ENCODE measurements around the gene NAA80. TPM values are rescaled to one million over a fixed set of nuclear protein-coding genes. Genes with fewer than 3 reads are reported as not detected.
A peak's percentile ranks its signal among the peaks of the same experiment; 100 is the strongest.

Gene NAA80
- total RNA-seq, 3 donors from 2014 or later (not counting 1 experiment from before 2014, with no cell fraction given), result 22.2 to 30.3 (median 29.6) TPM

DNA sequence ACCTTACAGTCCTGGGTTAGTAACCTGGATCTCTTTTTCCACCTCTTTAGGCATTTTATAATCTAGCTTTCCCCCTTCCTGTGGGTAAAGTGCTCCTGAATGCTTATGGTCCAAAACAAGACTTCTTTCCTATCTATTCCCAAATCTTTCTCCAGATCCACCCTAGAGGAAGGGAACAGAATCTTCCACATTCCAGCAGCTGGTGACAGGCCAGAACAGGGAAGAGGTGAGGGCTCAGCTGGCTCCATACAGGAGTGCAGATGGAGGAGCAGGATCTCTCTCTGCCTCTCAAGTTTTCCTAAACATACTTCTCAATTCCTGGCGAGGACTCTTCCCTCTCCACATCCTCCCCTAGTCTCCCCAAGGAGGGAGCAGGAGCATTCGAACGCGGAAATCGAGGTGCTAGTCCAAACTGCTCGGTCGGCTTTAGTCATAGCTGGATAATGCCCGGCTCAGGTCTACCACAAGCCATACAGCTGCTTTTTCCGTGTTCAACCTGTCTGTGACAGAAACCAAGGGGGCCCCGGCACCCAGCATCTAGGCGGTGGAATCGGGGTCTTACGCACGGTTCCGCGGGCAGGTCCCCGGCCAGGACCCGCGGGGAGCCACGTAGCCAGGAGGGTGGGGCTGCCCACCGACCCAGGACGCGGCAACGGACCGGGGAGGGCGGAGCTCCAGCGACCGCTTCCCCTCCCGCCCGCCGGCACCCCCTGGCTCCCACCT is 37.4 kb upstream of the NAA80 start:
- WGBS (ENCODE audit: insufficient coverage), result 3% methylated on average over 31 of the region's 31 CpGs
- ATAC-seq (peak in 2 of 3 donors; percentile 1 to 4), DNase-seq (no peak)
- H3K4me1 Mint-ChIP-seq, result peaks cover 57 to 83% of the 10 kb centered on the region in 2 donors
- H3K36me3 Mint-ChIP-seq, result peaks cover 13% of the 10 kb centered on the region
- peak overlapping the region; percentile 93 to 96 for H3K27ac Mint-ChIP-seq
- peak overlapping the region; percentile 93 for H3K27ac ChIP-seq (ENCODE audit: low read length)
- intact Hi-C loops (cut with micrococcal nuclease), result loop anchor here (2.0 to 5.0 kb wide), 2 partner anchors 16 to 39 kb away; partner anchors contain the start of genes HYAL3 and NAA80
- TF ChIP-seq, protein P1, sequence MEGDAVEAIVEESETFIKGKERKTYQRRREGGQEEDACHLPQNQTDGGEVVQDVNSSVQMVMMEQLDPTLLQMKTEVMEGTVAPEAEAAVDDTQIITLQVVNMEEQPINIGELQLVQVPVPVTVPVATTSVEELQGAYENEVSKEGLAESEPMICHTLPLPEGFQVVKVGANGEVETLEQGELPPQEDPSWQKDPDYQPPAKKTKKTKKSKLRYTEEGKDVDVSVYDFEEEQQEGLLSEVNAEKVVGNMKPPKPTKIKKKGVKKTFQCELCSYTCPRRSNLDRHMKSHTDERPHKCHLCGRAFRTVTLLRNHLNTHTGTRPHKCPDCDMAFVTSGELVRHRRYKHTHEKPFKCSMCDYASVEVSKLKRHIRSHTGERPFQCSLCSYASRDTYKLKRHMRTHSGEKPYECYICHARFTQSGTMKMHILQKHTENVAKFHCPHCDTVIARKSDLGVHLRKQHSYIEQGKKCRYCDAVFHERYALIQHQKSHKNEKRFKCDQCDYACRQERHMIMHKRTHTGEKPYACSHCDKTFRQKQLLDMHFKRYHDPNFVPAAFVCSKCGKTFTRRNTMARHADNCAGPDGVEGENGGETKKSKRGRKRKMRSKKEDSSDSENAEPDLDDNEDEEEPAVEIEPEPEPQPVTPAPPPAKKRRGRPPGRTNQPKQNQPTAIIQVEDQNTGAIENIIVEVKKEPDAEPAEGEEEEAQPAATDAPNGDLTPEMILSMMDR (IDR thresholded peaks at IDR 0.05), result no peak
- H3K4me3 ChIP-seq (ENCODE audit: low read length), result peak overlapping the region; percentile 80
- no peaks in the 10 kb centered on the region for H3K27me3 Mint-ChIP-seq (ENCODE audit: low read depth in 2 of 2)
- H3K9me3 ChIP-seq (ENCODE audit: control insufficient read depth, insufficient read depth, low read length), result no peaks in the 10 kb centered on the region
- no peaks in the 10 kb centered on the region for H3K9me3 Mint-ChIP-seq
- H3K27me3 ChIP-seq (ENCODE audit: control insufficient read depth, insufficient read depth, low read length), result no peaks in the 10 kb centered on the region
- H3K36me3 ChIP-seq (ENCODE audit: control insufficient read depth, insufficient read depth, low read length), result peaks cover 21% of the 10 kb centered on the region
- H3K4me1 ChIP-seq (ENCODE audit: control insufficient read depth, insufficient read depth, low read length), result peaks cover 74% of the 10 kb centered on the region
- H3K4me3 Mint-ChIP-seq, result peak overlapping the region; percentile 98

DNA sequence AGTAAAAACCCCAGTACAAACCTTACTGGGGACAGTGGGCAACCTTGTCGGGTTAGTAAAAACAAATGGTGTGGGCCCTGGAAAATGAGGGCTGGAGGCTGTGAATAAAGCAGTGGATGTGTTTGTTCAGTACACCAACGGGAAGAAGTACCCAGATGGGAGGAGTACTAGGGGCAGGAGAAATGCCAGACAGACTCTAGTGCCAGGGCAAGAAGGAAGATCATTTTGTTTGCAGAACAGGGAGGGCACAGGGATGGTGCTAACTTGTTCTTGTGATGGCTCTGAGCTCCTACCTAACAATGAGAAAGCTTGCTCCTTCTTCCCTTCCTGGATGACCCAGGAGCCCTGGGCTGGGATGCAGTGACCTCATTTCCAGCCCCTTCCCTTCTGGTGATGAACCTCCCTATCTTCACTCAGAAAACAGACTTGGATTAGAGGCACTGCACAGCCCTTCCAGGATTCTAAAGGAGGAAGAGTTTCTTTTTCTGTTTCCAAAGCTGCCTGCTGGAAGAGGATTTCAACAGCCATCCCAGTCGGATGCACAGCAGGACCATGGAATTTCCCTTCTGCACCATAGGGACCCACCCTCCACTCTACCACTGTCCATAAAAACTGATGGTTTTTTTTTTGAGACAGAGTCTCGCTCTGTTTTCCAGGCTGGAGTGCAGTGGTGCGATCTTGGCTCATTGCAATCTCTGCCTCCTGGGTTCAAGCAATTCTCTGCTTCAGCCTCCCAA is 35.3 kb upstream of the NAA80 start:
- peaks cover 47 to 66% of the 10 kb centered on the region in 2 donors for H3K4me1 Mint-ChIP-seq
- H3K27me3 ChIP-seq (ENCODE audit: control insufficient read depth, insufficient read depth, low read length), result no peaks in the 10 kb centered on the region
- H3K9me3 Mint-ChIP-seq, result no peaks in the 10 kb centered on the region
- TF ChIP-seq, protein P1 (IDR thresholded peaks at IDR 0.05), result no peak
- H3K36me3 Mint-ChIP-seq, result peaks cover 9% of the 10 kb centered on the region
- peaks cover 43% of the 10 kb centered on the region for H3K36me3 ChIP-seq (ENCODE audit: control insufficient read depth, insufficient read depth, low read length)
- no peak for ATAC-seq
- H3K4me3 Mint-ChIP-seq, result peak overlapping the region; percentile 63
- DNase-seq, result no peak
- no peak overlapping the region for H3K4me3 ChIP-seq (ENCODE audit: low read length)
- peak overlapping the region; percentile 88 to 93 for H3K27ac Mint-ChIP-seq
- 80% methylated on average over 5 of the region's 5 CpGs for WGBS (ENCODE audit: insufficient coverage)
- peak overlapping the region; percentile 69 for H3K27ac ChIP-seq (ENCODE audit: low read length)
- H3K4me1 ChIP-seq (ENCODE audit: control insufficient read depth, insufficient read depth, low read length), result peaks cover 68% of the 10 kb centered on the region
- H3K27me3 Mint-ChIP-seq (ENCODE audit: low read depth in 2 of 2), result no peaks in the 10 kb centered on the region
- no peaks in the 10 kb centered on the region for H3K9me3 ChIP-seq (ENCODE audit: control insufficient read depth, insufficient read depth, low read length)
- intact Hi-C loops (cut with micrococcal nuclease), result loop anchor here (5.0 kb wide), 1 partner anchor 37 kb away; the partner anchor contains the start of genes HYAL3 and NAA80

DNA sequence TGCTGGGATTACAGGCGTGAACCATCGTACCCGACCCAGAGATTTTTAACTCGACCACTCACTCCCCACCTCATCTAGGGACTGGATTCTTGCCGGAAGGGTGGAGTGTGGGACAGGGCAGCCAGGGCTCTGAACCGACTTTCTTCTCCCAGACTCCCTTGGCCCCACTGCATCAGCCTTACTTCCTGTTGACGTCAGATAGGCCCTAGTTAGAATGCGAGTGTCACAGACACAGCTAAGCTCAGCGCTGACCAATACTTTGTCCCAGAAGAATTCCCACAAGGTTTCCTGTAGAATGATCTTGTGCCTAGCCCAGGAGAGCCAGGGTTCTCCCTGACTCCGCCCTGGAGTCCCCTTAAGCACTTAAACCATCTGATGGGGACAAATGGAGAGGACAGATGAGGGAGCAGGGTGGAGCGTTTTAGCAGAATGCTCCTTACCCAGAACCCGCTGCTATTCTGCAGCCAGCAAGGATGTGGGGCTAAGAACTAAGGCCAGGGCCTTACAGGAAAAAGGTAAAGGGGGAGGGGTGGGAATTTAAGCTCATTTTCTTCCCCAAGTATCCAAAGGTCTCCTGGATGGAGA is 34.6 kb upstream of the NAA80 start:
- Histone ChIP-seq H3K9me3 (ENCODE audit: control insufficient read depth, insufficient read depth, low read length) (no peaks in the 10 kb centered on the region), H3K27ac (ENCODE audit: low read length) (peak overlapping the region; percentile 69), H3K27me3 (ENCODE audit: control insufficient read depth, insufficient read depth, low read length) (no peaks in the 10 kb centered on the region), H3K36me3 (ENCODE audit: control insufficient read depth, insufficient read depth, low read length) (peaks cover 46% of the 10 kb centered on the region), H3K4me1 (ENCODE audit: control insufficient read depth, insufficient read depth, low read length) (peaks cover 63% of the 10 kb centered on the region), H3K4me3 (ENCODE audit: low read length) (no peak overlapping the region)
- DNase-seq (peak in 1 of 2 donors; percentile 76), ATAC-seq (no peak)
- peaks cover 40 to 60% of the 10 kb centered on the region in 2 donors for H3K4me1 Mint-ChIP-seq
- H3K9me3 Mint-ChIP-seq, result no peaks in the 10 kb centered on the region
- 70% methylated on average over 12 of the region's 12 CpGs for WGBS (ENCODE audit: insufficient coverage)
- intact Hi-C loops (cut with micrococcal nuclease), result no loop called here
- TF ChIP-seq, protein P1 (IDR thresholded peaks at IDR 0.05), result no peak
- peaks cover 2% of the 10 kb centered on the region for H3K36me3 Mint-ChIP-seq
- H3K27me3 Mint-ChIP-seq (ENCODE audit: low read depth in 2 of 2), result no peaks in the 10 kb centered on the region
- H3K4me3 Mint-ChIP-seq, result peak overlapping the region; percentile 63
- peak overlapping the region; percentile 88 to 93 for H3K27ac Mint-ChIP-seq

All from natural killer cell (primary cell).